Uterus (tissue), 2 donors: ENCODE data around the gene STK39.

Experiments
- CTCF ChIP-seq, 4 experiments: fragments of 200-600 bp in 2 of 4; fragments of 450-650 bp in 2 of 4; sonication (generic) in 2 of 4; IDR thresholded peaks; one replicate each; pipeline ENCODE4 v1.5.1; 2016 to 2019; ENCODE audit warnings: antibody characterized with exemption in 4 of 4, mild to moderate bottlenecking in 2 of 4, moderate library complexity in 1 of 4
- POLR2A ChIP-seq, 2 donors: fragments of 450-650 bp; IDR thresholded peaks; one replicate each; pipeline ENCODE4 v1.6.1; 2016; ENCODE audit warnings: antibody characterized with exemption in 2 of 2, mild to moderate bottlenecking in 1 of 2, moderate library complexity in 1 of 2

- TF ChIP-seq POLR2A (IDR thresholded peaks at IDR 0.05): no peak
- TF ChIP-seq CTCF (IDR thresholded peaks at IDR 0.05): no peak
Observed at GRCh38 chr2:168137510-168138180, 109.8 kb downstream of the STK39 start.
